Activated CD4-positive, alpha-beta T cell treated with anti-CD3 and anti-CD28 coated beads for 36 hours (primary cell): ENCODE measurements around the gene KIF25. TPM values are rescaled to one million over a fixed set of nuclear protein-coding genes. Genes with fewer than 3 reads are reported as not detected.

Experiments
- ATAC-seq: fragments of 200-7000 bp; cut with Tn5 transposase; one replicate; pipeline ENCODE4 v1.10.0; 2021; ENCODE audit warnings: mild to moderate bottlenecking, moderate library complexity
- CTCF ChIA-PET: fragments of 350-600 bp; sonication (Branson Sonifier 250); formaldehyde crosslinking; loops from one replicate; lab custom pipeline; 2021; ENCODE audit warnings: antibody characterized with exemption; lab: Charles Lee
- POLR2A ChIA-PET: fragments of 350-600 bp; sonication (Branson Sonifier 250); formaldehyde crosslinking; loops from one replicate; lab custom pipeline; 2021; ENCODE audit warnings: antibody characterized with exemption, inconsistent platforms; lab: Charles Lee
- DNase-seq: peaks from one replicate; pipeline ENCODE4 v3.0.0-alpha.2; 2020
- H3K27ac Mint-ChIP-seq: one replicate; pipeline ENCODE4 v1.8.0; 2021; ENCODE audit warnings: mixed read lengths
- H3K27me3 Mint-ChIP-seq: one replicate; pipeline ENCODE4 v1.8.0; 2021; ENCODE audit warnings: mixed read lengths
- H3K36me3 Mint-ChIP-seq: one replicate; pipeline ENCODE4 v1.8.0; 2021; ENCODE audit warnings: low read depth, mixed read lengths
- H3K4me1 Mint-ChIP-seq: one replicate; pipeline ENCODE4 v1.8.0; 2021; ENCODE audit warnings: mixed read lengths
- H3K4me3 Mint-ChIP-seq: one replicate; pipeline ENCODE4 v1.8.0; 2021; ENCODE audit warnings: mild to moderate bottlenecking, moderate library complexity, mixed read lengths
- H3K9me3 Mint-ChIP-seq: one replicate; pipeline ENCODE4 v1.8.0; 2021; ENCODE audit warnings: low read depth, mixed read lengths
- intact Hi-C, 2 experiments: fragments of 100-400 bp; cut with DNase I in 1 of 2; cut with micrococcal nuclease in 1 of 2; formaldehyde crosslinking; loops; one replicate each; pipeline versions ENCODE4 v1.14.2 to v1.15.1; 2022 to 2024; cut with DNase I, micrococcal nuclease
- total RNA-seq, 2 experiments: library from RNA; stranded (reverse); gene quantifications; one replicate each; pipeline ENCODE4 v1.2.3, GENCODE V29; 2021

The KIF25 gene
- total RNA-seq, 2 experiments from 2014 or later = not detected

DNA sequence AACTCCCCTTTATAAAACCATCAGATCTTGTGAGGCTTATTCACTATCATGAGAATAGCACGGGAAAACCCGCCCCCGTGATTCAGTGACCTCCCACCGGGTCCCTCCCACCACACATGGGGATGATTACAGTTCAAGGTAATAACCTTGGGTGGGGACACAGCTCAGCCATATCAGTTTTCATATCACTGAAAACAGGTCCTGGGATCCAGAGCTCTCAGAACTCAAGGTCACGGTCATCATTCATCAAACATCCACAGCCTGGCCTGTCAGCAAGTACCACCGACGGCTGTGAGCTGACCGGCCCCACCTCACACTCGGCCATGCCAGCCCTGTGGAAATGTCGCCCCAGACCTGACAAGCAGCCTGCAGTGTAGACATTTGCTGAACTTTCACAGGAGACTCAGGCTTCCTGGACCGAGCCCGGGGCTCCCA, 95.6 kb downstream of the KIF25 start:
- POLR2A ChIA-PET = no interaction called here
- Mint-ChIP-seq H3K4me3 (no peak overlapping the region), H3K36me3 (no peaks in the 10 kb centered on the region), H3K27ac (no peak overlapping the region), H3K27me3 (no peaks in the 10 kb centered on the region), H3K4me1 (no peaks in the 10 kb centered on the region), H3K9me3 (peaks cover 5% of the 10 kb centered on the region)
- DNase-seq = no peak
- intact Hi-C loops = no loop called here
- CTCF ChIA-PET = no interaction called here
- no peak for ATAC-seq

DNA sequence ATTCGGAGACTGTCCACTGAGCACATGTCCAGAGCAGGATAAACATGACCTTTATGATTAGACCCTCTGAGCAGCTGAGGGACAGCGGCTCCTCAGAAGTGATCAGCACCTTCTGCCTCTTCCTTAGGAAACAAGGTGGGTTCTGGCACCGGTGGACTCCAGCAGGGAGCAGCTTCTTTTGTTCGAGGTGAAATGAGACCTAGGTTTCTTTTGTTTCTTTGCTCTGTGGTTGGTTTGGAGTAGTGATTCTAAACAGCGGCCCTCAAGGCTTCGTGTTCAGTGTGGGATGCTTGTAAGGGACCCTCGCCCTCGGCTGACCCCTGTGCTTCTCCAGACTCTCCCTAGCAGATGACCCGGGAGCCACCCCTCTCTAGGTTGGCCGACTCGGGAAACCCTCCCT, 96.2 kb downstream of the KIF25 start:
- no peak overlapping the region for H3K27ac Mint-ChIP-seq
- POLR2A ChIA-PET = no interaction called here
- ATAC-seq (no peak), DNase-seq (no peak)
- H3K4me1 Mint-ChIP-seq = no peaks in the 10 kb centered on the region
- H3K27me3 Mint-ChIP-seq = no peaks in the 10 kb centered on the region
- peaks cover 5% of the 10 kb centered on the region for H3K9me3 Mint-ChIP-seq
- no peaks in the 10 kb centered on the region for H3K36me3 Mint-ChIP-seq
- intact Hi-C loops = no loop called here
- H3K4me3 Mint-ChIP-seq = no peak overlapping the region
- CTCF ChIA-PET = no interaction called here

Other genes with a start within 250 kb of the KIF25 start
- 10 to 100 TPM; 11.9 to 14.0 TPM for gene AFDN, start 170.8 kb upstream of the KIF25 start, total RNA-seq
- gene FRMD1, start 81.5 kb downstream of the KIF25 start, total RNA-seq = not detected